ENCODE measurements around the gene AK4. TPM values are rescaled to one million over a fixed set of nuclear protein-coding genes. Genes with fewer than 3 reads are reported as not detected.

AK4 gene
- total and polyA plus RNA-seq, 9 donors = 1.7 to 25.6 (median 13.2) TPM

DNA sequence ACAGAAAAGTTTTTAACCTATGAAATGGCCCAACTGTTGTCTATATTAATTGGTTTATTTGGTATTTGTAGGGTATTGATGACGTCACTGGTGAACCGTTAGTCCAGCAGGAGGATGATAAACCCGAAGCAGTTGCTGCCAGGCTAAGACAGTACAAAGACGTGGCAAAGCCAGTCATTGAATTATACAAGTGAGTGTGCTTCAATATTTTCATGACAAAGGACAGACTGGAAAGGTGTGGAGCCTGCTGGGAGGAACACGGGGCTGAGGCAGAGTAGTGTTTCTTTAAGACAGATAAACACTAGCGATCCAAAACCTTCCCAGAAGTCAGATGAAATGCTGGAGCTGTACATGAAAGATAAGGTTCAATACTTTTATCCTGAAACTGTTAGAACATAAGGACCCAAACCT, 76.7 kb downstream of the AK4 start:
- TF ChIP-seq, protein P1, sequence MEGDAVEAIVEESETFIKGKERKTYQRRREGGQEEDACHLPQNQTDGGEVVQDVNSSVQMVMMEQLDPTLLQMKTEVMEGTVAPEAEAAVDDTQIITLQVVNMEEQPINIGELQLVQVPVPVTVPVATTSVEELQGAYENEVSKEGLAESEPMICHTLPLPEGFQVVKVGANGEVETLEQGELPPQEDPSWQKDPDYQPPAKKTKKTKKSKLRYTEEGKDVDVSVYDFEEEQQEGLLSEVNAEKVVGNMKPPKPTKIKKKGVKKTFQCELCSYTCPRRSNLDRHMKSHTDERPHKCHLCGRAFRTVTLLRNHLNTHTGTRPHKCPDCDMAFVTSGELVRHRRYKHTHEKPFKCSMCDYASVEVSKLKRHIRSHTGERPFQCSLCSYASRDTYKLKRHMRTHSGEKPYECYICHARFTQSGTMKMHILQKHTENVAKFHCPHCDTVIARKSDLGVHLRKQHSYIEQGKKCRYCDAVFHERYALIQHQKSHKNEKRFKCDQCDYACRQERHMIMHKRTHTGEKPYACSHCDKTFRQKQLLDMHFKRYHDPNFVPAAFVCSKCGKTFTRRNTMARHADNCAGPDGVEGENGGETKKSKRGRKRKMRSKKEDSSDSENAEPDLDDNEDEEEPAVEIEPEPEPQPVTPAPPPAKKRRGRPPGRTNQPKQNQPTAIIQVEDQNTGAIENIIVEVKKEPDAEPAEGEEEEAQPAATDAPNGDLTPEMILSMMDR (IDR thresholded peaks at IDR 0.05) = no peak
- TF ChIP-seq POLR2A (IDR thresholded peaks at IDR 0.05) (no peak), EP300 (IDR thresholded peaks at IDR 0.05) (no peak)
- Histone ChIP-seq H3K36me3 (no peaks in the 10 kb centered on the region), H3K27me3 (no peaks in the 10 kb centered on the region), H3K27ac (no peak overlapping the region), H3K4me1 (ENCODE audit: insufficient read depth) (no peaks in the 10 kb centered on the region), H3K9me3 (no peaks in the 10 kb centered on the region), H3K4me3 (no peak overlapping the region)
- WGBS, 3 donors = 62 to 72% (median 68%) methylated on average over 6 of the region's 6 CpGs
- intact Hi-C loops (cut with DNase I) = no loop called here
- no peak for DNase-seq

DNA sequence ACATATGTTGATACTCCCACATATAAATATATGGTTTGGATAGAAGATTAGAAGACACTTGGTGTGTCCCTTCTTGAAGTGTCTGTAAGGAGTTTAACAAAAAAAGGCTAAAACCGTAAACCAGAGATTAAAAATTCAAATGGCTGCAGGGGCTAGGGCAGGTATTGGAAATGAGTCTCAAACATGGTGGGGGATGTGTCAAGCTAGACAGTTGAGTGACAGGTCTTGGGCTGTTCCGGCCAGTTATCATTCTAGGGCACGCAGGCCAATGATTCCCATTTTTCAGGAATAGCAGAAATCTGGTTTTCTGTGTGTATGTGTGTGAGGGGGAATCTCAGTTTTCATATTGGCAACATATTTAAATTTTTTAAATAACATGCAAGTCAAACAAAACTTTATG, 77.2 kb downstream of the AK4 start:
- Histone ChIP-seq H3K4me1 (ENCODE audit: insufficient read depth) (no peaks in the 10 kb centered on the region), H3K27ac (no peak overlapping the region), H3K36me3 (no peaks in the 10 kb centered on the region), H3K9me3 (no peaks in the 10 kb centered on the region), H3K27me3 (no peaks in the 10 kb centered on the region), H3K4me3 (no peak overlapping the region)
- WGBS, 3 donors = 82 to 92% (median 88%) methylated on average over 3 of the region's 3 CpGs
- intact Hi-C loops (cut with DNase I) = no loop called here
- TF ChIP-seq EP300 (IDR thresholded peaks at IDR 0.05) = no peak
- TF ChIP-seq, protein P1 (IDR thresholded peaks at IDR 0.05) = no peak
- no peak for TF ChIP-seq POLR2A (IDR thresholded peaks at IDR 0.05)
- no peak for DNase-seq

DNA sequence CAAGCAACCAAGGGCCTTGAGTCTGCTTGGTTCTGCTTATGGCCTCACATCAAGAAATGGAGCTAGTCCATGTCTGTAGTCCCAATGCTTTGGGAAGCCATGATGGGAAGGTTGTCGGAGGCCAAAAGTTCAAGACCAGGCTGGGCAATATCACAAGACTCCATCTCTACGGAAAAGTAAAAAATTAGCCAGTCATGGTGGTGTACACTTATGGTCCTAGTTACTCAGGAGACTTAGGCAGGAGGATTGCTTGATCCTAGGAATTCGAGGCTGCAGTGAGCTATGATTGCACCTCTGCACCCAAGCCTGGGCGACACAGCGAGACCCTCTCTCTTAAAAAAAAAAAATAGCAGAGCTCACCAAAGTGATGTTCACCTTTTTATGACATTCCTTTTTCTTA, 81.2 kb downstream of the AK4 start:
- no peaks in the 10 kb centered on the region for H3K36me3 ChIP-seq
- no peak for DNase-seq
- H3K9me3 ChIP-seq = no peaks in the 10 kb centered on the region
- intact Hi-C loops (cut with DNase I) = no loop called here
- WGBS, 3 donors = 97 to 98% (median 98%) methylated on average over 5 of the region's 5 CpGs
- no peak overlapping the region for H3K27ac ChIP-seq
- H3K27me3 ChIP-seq = no peaks in the 10 kb centered on the region
- TF ChIP-seq EP300 (IDR thresholded peaks at IDR 0.05) (no peak), POLR2A (IDR thresholded peaks at IDR 0.05) (no peak)
- TF ChIP-seq, protein P1 (IDR thresholded peaks at IDR 0.05) = no peak
- no peaks in the 10 kb centered on the region for H3K4me1 ChIP-seq (ENCODE audit: insufficient read depth)
- no peak overlapping the region for H3K4me3 ChIP-seq

DNA sequence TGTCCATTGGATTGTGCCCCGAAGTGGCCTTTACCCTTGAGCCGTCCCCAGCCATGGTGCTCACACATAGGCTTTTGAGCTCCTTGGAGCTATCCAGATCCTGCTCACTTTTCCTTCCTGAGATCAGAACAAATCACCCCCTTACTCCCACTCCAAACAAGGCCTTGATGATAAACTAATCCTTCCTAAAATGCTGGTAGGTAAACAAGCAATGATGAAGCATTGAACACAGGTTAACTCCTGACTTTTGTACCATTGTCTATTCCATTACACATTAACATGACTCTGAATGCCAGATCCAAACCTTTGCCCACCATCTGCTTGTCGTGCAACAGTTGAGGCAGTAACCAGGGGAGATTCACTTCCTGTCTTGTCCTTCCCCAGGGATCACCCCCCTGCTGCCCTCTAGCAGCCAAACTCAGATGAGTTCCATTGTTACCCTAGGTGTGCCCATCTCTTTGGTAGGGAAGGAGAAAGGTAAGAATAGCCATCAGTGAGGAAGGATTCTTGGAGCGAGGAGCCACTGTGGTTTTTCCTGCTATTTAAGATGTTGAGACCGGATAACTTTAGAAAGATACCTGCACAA, 81.8 kb downstream of the AK4 start:
- WGBS, 3 donors = 92 to 96% (median 94%) methylated on average over 5 of the region's 5 CpGs
- no peak for TF ChIP-seq POLR2A (IDR thresholded peaks at IDR 0.05)
- TF ChIP-seq EP300 (IDR thresholded peaks at IDR 0.05) = no peak
- TF ChIP-seq, protein P1 (IDR thresholded peaks at IDR 0.05) = no peak
- Histone ChIP-seq H3K36me3 (no peaks in the 10 kb centered on the region), H3K9me3 (no peaks in the 10 kb centered on the region), H3K4me1 (ENCODE audit: insufficient read depth) (no peaks in the 10 kb centered on the region), H3K27me3 (no peaks in the 10 kb centered on the region), H3K4me3 (no peak overlapping the region), H3K27ac (no peak overlapping the region)
- DNase-seq = no peak
- intact Hi-C loops (cut with DNase I) = no loop called here

Measured in ovary (tissue), 9 donors.